SK-N-SH (cell line): Measurements from ENCODE around the gene OR7C2. TPM values are rescaled to one million over a fixed set of nuclear protein-coding genes. Genes with fewer than 3 reads are reported as not detected.

Source experiments
- CTCF ChIA-PET: fragments of 300-600, 350-600 bp; formaldehyde crosslinking; extraction: SDS; loops from one replicate; lab custom pipeline; 2021; lab: Yijun Ruan, JAX
- POLR2A ChIA-PET: fragments of 350-600 bp; sonication (Branson Sonifier 250); formaldehyde crosslinking; extraction: SDS; loops from one replicate; lab custom pipeline; 2020; ENCODE audit warnings: antibody characterized with exemption, inconsistent platforms; lab: Yijun Ruan, JAX
- DNase-seq: peaks from one replicate; pipeline ENCODE4 v3.0.0; 2012
- H2AFZ ChIP-seq: fragments of 200-600 bp; sonication (generic); 2 replicates; pipeline ENCODE4 v1.8.1; 2016; ENCODE audit warnings: antibody characterized with exemption, mild to moderate bottlenecking, low read depth
- H3F3A ChIP-seq: fragments of 200-600 bp; sonication (generic); replicated peaks from 2 replicates; pipeline ENCODE3; 2016; ENCODE audit warnings: antibody characterized with exemption, mild to moderate bottlenecking; ENCODE audit not compliant: insufficient read depth
- H3K27ac ChIP-seq, 2 experiments: fragments of 200-500 bp in 1 of 2; fragments of 200-600 bp in 1 of 2; sonication (Bioruptor generic) in 1 of 2; sonication (generic), shearing (Covaris generic) in 1 of 2; 2 replicates each; pipeline versions ENCODE4 v1.5.1 to v1.6.1; 2014 to 2016; ENCODE audit warnings: low read depth in 2 of 2, inconsistent platforms in 1 of 2, low read length in 1 of 2, mild to moderate bottlenecking in 1 of 2, mixed read lengths in 1 of 2
- H3K27me3 ChIP-seq: fragments of 200-600 bp; sonication (generic), shearing (Covaris generic); 2 replicates; pipeline ENCODE4 v1.6.1; 2016; ENCODE audit warnings: mixed run types; ENCODE audit not compliant: insufficient read depth
- H3K36me3 ChIP-seq, 2 experiments: fragments of 200-500 bp in 1 of 2; fragments of 200-600 bp in 1 of 2; sonication (Bioruptor generic) in 1 of 2; sonication (generic) in 1 of 2; replicated peaks in 1 of 2; 2 replicates each; pipeline versions ENCODE3 to v1.5.1; 2014 to 2016; ENCODE audit warnings: low read length in 1 of 2, mild to moderate bottlenecking in 1 of 2; ENCODE audit not compliant: insufficient read depth in 2 of 2, control insufficient read depth in 1 of 2
- H3K4me1 ChIP-seq, 2 experiments: fragments of 200-500 bp in 1 of 2; fragments of 200-600 bp in 1 of 2; sonication (Bioruptor generic) in 1 of 2; sonication (generic), shearing (Covaris generic) in 1 of 2; 2 replicates each; pipeline versions ENCODE4 v1.5.1 to v1.6.1; 2014 to 2016; ENCODE audit warnings: low read depth in 1 of 2, low read length in 1 of 2, mixed run types in 1 of 2; ENCODE audit not compliant: insufficient read depth in 2 of 2, control insufficient read depth in 1 of 2
- H3K4me2 ChIP-seq: fragments of 200-600 bp; sonication (generic), shearing (Covaris generic); 2 replicates; pipeline ENCODE4 v1.6.1; 2017; ENCODE audit warnings: mixed run types
- H3K4me3 ChIP-seq, 2 experiments: fragments of 200-500 bp in 1 of 2; fragments of 200-600 bp in 1 of 2; sonication (Bioruptor generic) in 1 of 2; sonication (generic), shearing (Covaris generic) in 1 of 2; 2 replicates each; pipeline versions ENCODE4 v1.5.1 to v1.8.1; 2014 to 2016; ENCODE audit warnings: low read depth in 2 of 2, inconsistent platforms in 1 of 2, low read length in 1 of 2, mild to moderate bottlenecking in 1 of 2, mixed read lengths in 1 of 2, moderate library complexity in 1 of 2
- H3K79me2 ChIP-seq: fragments of 200-600 bp; sonication (generic); 2 replicates; pipeline ENCODE4 v1.8.1; 2017; ENCODE audit warnings: mild to moderate bottlenecking; ENCODE audit not compliant: insufficient read depth
- H3K9ac ChIP-seq: fragments of 200-600 bp; sonication (generic); 2 replicates; pipeline ENCODE4 v1.6.1; 2017; ENCODE audit warnings: mixed run types
- H3K9me2 ChIP-seq: fragments of 200-600 bp; sonication (generic); 2 replicates; pipeline ENCODE4 v1.6.1; 2017; ENCODE audit warnings: mixed run types
- H3K9me3 ChIP-seq: fragments of 200-600 bp; sonication (generic); 2 replicates; pipeline ENCODE4 v1.6.1; 2017; ENCODE audit warnings: mixed run types, mild to moderate bottlenecking, moderate library complexity
- H4K20me1 ChIP-seq: fragments of 200-600 bp; sonication (generic); 2 replicates; pipeline ENCODE4 v1.6.1; 2017; ENCODE audit warnings: mild to moderate bottlenecking, mixed run types; ENCODE audit not compliant: insufficient read depth
- ELF1 ChIP-seq: IDR thresholded peaks from 2 replicates; pipeline ENCODE4 v1.4.0; 2012
- FOSL2 ChIP-seq: IDR thresholded peaks from 2 replicates; pipeline ENCODE4 v1.4.0; 2012; ENCODE audit warnings: low read depth, mild to moderate bottlenecking, moderate library complexity, borderline replicate concordance
- FOXJ3 ChIP-seq: sonication (generic); formaldehyde crosslinking; IDR thresholded peaks from 2 replicates; pipeline ENCODE4 v1.5.1; 2020; ENCODE audit warnings: mild to moderate bottlenecking, missing genetic modification reagents
- GABPA ChIP-seq: IDR thresholded peaks from 2 replicates; pipeline ENCODE4 v1.4.0; 2012; ENCODE audit warnings: low read depth, mild to moderate bottlenecking
- JUND ChIP-seq: IDR thresholded peaks from 2 replicates; pipeline ENCODE4 v1.4.0; 2012
- NFIC ChIP-seq: IDR thresholded peaks from 2 replicates; pipeline ENCODE4 v1.4.0; 2012; ENCODE audit warnings: borderline replicate concordance
- NRF1 ChIP-seq: IDR thresholded peaks from 2 replicates; pipeline ENCODE4 v1.6.1; 2012; ENCODE audit warnings: low read depth, mild to moderate bottlenecking, low read length
- POLR2AphosphoS5 ChIP-seq: IDR thresholded peaks from 2 replicates; pipeline ENCODE4 v1.6.1; 2012; ENCODE audit warnings: low read depth, low read length
- RAD21 ChIP-seq: IDR thresholded peaks from 2 replicates; pipeline ENCODE4 v1.6.1; 2012; ENCODE audit warnings: mild to moderate bottlenecking, low read length
- RFX5 ChIP-seq: IDR thresholded peaks from 2 replicates; pipeline ENCODE4 v1.6.1; 2012; ENCODE audit warnings: mild to moderate bottlenecking, improper control_type of control experiment, low read length
- RXRA ChIP-seq: IDR thresholded peaks from 2 replicates; pipeline ENCODE4 v1.4.0; 2012; ENCODE audit warnings: low read depth, mild to moderate bottlenecking, borderline replicate concordance
- SIN3A ChIP-seq: IDR thresholded peaks from 2 replicates; pipeline ENCODE4 v1.6.1; 2012; ENCODE audit warnings: low read depth, mild to moderate bottlenecking, low read length, moderate library complexity, borderline replicate concordance
- USF2 ChIP-seq: fragments of 150-350 bp; IDR thresholded peaks from 2 replicates; pipeline ENCODE4 v1.6.1; 2017; ENCODE audit warnings: antibody characterized with exemption, low read length, low read depth, borderline replicate concordance
- YY1 ChIP-seq: IDR thresholded peaks from 2 replicates; pipeline ENCODE4 v1.4.0; 2012; ENCODE audit warnings: low read depth, mild to moderate bottlenecking
- WGBS: methylation state at CpG from one replicate; pipeline ENCODE4 v1.1.6; 2017; ENCODE audit warnings: low lambda C conversion rate; 5-methylcytosine and 5-hydroxymethylcytosine counted together
- polyA plus RNA-seq, 3 experiments: library from polyadenylated mRNA; depleted of rRNA; stranded (reverse); fragments of >200 nt; gene quantifications; 2 replicates each; pipeline ENCODE4 v1.2.3, GENCODE V29; 2012
- TF ChIP-seq, protein P1 (sequence below): IDR thresholded peaks from 2 replicates; pipeline ENCODE4 v1.4.0; 2012; ENCODE audit warnings: low read depth, borderline replicate concordance
- TF ChIP-seq, protein P2 (sequence below): fragments of 150-350 bp; IDR thresholded peaks from 2 replicates; pipeline ENCODE4 v1.6.1; 2016; ENCODE audit warnings: mild to moderate bottlenecking, low read depth, low read length
- TF ChIP-seq, protein P3 (sequence below): IDR thresholded peaks from 2 replicates; pipeline ENCODE4 v1.6.1; 2012; ENCODE audit warnings: mild to moderate bottlenecking, low read depth, low read length, moderate library complexity
- TF ChIP-seq, protein P4 (sequence below): fragments of 200-600 bp; sonication (generic); IDR thresholded peaks from 2 replicates; pipeline ENCODE4 v1.6.1; 2017; ENCODE audit warnings: antibody characterized with exemption, mild to moderate bottlenecking, moderate library complexity

OR7C2 gene
- polyA plus RNA-seq, 1 of the 3 experiments (the other 2 are of a cell fraction) = not detected

GRCh38 chr19:14961956-14962685, 20.8 kb downstream of the OR7C2 start:
- POLR2A ChIA-PET = no interaction called here

GRCh38 chr19:14968247-14968646, 27.0 kb downstream of the OR7C2 start:
- Histone ChIP-seq H3K9me3 (no peaks in the 10 kb centered on the region), H3K27me3 (no peaks in the 10 kb centered on the region), H3K4me2 (no peak overlapping the region), H3F3A (no peaks in the 10 kb centered on the region), H3K4me3 (no peak overlapping the region), H3K9ac (no peak overlapping the region), H4K20me1 (no peaks in the 10 kb centered on the region), H2AFZ (no peak overlapping the region), H3K9me2 (no peaks in the 10 kb centered on the region), H3K4me1 (no peaks in the 10 kb centered on the region), H3K79me2 (no peaks in the 10 kb centered on the region), H3K27ac (no peak overlapping the region), H3K36me3 (no peaks in the 10 kb centered on the region)
- TF ChIP-seq, protein P1, sequence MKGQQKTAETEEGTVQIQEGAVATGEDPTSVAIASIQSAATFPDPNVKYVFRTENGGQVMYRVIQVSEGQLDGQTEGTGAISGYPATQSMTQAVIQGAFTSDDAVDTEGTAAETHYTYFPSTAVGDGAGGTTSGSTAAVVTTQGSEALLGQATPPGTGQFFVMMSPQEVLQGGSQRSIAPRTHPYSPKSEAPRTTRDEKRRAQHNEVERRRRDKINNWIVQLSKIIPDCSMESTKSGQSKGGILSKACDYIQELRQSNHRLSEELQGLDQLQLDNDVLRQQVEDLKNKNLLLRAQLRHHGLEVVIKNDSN = no peak
- no peak for TF ChIP-seq RXRA
- TF ChIP-seq, protein P2, sequence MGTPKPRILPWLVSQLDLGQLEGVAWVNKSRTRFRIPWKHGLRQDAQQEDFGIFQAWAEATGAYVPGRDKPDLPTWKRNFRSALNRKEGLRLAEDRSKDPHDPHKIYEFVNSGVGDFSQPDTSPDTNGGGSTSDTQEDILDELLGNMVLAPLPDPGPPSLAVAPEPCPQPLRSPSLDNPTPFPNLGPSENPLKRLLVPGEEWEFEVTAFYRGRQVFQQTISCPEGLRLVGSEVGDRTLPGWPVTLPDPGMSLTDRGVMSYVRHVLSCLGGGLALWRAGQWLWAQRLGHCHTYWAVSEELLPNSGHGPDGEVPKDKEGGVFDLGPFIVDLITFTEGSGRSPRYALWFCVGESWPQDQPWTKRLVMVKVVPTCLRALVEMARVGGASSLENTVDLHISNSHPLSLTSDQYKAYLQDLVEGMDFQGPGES = no peak
- TF ChIP-seq FOSL2 = no peak
- TF ChIP-seq, protein P3, sequence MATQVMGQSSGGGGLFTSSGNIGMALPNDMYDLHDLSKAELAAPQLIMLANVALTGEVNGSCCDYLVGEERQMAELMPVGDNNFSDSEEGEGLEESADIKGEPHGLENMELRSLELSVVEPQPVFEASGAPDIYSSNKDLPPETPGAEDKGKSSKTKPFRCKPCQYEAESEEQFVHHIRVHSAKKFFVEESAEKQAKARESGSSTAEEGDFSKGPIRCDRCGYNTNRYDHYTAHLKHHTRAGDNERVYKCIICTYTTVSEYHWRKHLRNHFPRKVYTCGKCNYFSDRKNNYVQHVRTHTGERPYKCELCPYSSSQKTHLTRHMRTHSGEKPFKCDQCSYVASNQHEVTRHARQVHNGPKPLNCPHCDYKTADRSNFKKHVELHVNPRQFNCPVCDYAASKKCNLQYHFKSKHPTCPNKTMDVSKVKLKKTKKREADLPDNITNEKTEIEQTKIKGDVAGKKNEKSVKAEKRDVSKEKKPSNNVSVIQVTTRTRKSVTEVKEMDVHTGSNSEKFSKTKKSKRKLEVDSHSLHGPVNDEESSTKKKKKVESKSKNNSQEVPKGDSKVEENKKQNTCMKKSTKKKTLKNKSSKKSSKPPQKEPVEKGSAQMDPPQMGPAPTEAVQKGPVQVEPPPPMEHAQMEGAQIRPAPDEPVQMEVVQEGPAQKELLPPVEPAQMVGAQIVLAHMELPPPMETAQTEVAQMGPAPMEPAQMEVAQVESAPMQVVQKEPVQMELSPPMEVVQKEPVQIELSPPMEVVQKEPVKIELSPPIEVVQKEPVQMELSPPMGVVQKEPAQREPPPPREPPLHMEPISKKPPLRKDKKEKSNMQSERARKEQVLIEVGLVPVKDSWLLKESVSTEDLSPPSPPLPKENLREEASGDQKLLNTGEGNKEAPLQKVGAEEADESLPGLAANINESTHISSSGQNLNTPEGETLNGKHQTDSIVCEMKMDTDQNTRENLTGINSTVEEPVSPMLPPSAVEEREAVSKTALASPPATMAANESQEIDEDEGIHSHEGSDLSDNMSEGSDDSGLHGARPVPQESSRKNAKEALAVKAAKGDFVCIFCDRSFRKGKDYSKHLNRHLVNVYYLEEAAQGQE = no peak
- no peak for TF ChIP-seq YY1
- TF ChIP-seq GABPA = no peak
- TF ChIP-seq FOXJ3 (CRISPR knock-in tag) = no peak
- TF ChIP-seq SIN3A = no peak
- no peak for TF ChIP-seq NRF1
- no peak for TF ChIP-seq JUND
- no peak for DNase-seq
- POLR2A ChIA-PET = no interaction called here
- CTCF ChIA-PET = no interaction called here
- 34% methylated on average over 13 of the region's 14 CpGs for WGBS

More at GRCh38 chr19:14961956-14962685, 20.8 kb downstream of the OR7C2 start:
- Histone ChIP-seq H3K79me2 (no peaks in the 10 kb centered on the region), H3K4me3 (no peak overlapping the region), H3K4me2 (no peak overlapping the region), H3K27me3 (no peaks in the 10 kb centered on the region), H3K9me2 (no peaks in the 10 kb centered on the region), H3K27ac (no peak overlapping the region), H3K4me1 (no peaks in the 10 kb centered on the region), H3K9me3 (no peaks in the 10 kb centered on the region), H4K20me1 (no peaks in the 10 kb centered on the region), H3F3A (no peaks in the 10 kb centered on the region), H3K36me3 (no peaks in the 10 kb centered on the region), H2AFZ (no peak overlapping the region), H3K9ac (no peak overlapping the region)
- 24% methylated on average over 22 of the region's 24 CpGs for whole genome bisulfite sequencing
- CTCF ChIA-PET = no interaction called here
- TF ChIP-seq GABPA (no peak), RAD21 (no peak), ELF1 (no peak), NFIC (no peak), RXRA (no peak), USF2 (no peak), SIN3A (no peak), POLR2AphosphoS5 (no peak), RFX5 (no peak)
- TF ChIP-seq, protein P4, sequence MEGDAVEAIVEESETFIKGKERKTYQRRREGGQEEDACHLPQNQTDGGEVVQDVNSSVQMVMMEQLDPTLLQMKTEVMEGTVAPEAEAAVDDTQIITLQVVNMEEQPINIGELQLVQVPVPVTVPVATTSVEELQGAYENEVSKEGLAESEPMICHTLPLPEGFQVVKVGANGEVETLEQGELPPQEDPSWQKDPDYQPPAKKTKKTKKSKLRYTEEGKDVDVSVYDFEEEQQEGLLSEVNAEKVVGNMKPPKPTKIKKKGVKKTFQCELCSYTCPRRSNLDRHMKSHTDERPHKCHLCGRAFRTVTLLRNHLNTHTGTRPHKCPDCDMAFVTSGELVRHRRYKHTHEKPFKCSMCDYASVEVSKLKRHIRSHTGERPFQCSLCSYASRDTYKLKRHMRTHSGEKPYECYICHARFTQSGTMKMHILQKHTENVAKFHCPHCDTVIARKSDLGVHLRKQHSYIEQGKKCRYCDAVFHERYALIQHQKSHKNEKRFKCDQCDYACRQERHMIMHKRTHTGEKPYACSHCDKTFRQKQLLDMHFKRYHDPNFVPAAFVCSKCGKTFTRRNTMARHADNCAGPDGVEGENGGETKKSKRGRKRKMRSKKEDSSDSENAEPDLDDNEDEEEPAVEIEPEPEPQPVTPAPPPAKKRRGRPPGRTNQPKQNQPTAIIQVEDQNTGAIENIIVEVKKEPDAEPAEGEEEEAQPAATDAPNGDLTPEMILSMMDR = no peak
- no peak for DNase-seq
